H7 (cell line): ENCODE measurements around the gene MRPL32. TPM values are rescaled to one million over a fixed set of nuclear protein-coding genes. Genes with fewer than 3 reads are reported as not detected.

Source experiments
- total RNA-seq: library from RNA; depleted of rRNA; stranded (reverse); fragments of >200 nt; shearing (Covaris generic); gene quantifications from 2 replicates; pipeline ENCODE4 v1.2.3, GENCODE V29; 2014; rRNA removed

The MRPL32 gene
- total RNA-seq, 1 experiment from 2014 or later: 89.8 TPM

Other genes starting within 250 kb of the MRPL32 start
- gene C7orf25, start 20.3 kb upstream of the MRPL32 start, total RNA-seq: 3.0 and 5.4 TPM in 2 replicates
- 185 and 190 TPM in 2 replicates for gene PSMA2, start 202 bp upstream of the MRPL32 start, total RNA-seq
- gene HECW1, start 180.3 kb downstream of the MRPL32 start, total RNA-seq: 4.2 and 4.3 TPM in 2 replicates